Measurements from ENCODE around the gene NOS3. TPM values are rescaled to one million over a fixed set of nuclear protein-coding genes. Genes with fewer than 3 reads are reported as not detected.

The NOS3 gene
- total and polyA plus RNA-seq, 2 of the 13 experiments (the other 11 are each of a cell fraction or from before 2014, with no cell fraction given) = 3.7 to 7.5 TPM

DNA sequence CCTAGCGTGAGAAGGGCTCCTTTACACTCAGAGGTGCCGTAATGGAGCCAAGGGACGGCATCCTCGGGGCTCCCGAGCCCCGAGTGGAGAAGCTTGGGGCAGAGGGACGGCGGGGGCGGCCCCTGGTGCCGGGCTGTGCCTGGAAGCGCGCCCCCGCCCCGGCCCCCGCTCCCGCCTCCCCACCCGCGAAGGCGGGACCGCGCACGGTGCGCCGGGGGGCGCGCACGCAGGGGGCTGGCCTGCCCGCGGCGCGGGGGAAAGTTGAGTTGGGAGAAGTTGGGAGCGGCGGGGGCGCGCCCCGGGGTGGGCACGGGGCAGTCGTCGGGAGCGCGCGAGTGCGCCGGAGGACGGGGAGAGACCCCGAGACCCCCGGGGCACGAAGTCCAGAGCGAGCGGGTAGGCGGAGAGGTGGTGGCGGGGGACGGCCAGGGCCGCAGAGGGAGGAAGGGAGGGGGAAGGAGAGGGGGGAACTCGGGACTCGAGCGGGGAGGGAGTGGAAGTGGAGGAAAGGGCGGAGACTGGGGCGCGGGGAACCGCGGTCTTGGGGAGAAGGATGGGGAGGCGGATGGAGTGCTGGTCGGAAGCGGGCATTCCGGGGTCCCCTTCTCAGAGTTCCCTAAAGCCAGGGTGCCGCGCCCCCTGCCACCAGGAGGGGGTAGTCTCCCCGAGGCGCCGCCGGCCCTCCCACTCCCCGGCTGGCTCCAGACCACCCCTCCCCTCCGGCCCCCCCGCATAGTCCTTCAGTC is 68.7 kb downstream of the NOS3 start, which contains the start of gene SLC4A2 (continued):
- TF ChIP-seq, protein P1, sequence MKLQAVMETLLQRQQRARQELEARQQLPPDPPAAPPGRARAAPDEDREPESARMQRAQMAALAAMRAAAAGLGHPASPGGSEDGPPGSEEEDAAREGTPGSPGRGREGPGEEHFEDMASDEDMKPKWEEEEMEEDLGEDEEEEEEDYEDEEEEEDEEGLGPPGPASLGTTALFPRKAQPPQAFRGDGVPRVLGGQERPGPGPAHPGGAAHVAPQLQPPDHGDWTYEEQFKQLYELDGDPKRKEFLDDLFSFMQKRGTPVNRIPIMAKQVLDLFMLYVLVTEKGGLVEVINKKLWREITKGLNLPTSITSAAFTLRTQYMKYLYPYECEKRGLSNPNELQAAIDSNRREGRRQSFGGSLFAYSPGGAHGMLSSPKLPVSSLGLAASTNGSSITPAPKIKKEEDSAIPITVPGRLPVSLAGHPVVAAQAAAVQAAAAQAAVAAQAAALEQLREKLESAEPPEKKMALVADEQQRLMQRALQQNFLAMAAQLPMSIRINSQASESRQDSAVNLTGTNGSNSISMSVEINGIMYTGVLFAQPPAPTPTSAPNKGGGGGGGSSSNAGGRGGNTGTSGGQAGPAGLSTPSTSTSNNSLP (IDR thresholded peaks at IDR 0.05; ENCODE audit: low read depth, low read length) = no peak
- no peak for TF ChIP-seq HINFP (CRISPR knock-in tag; IDR thresholded peaks at IDR 0.05; ENCODE audit: low read depth)
- no peak for TF ChIP-seq DMAP1 (CRISPR knock-in tag; IDR thresholded peaks at IDR 0.05)
- no peak for TF ChIP-seq IKZF1 (IDR thresholded peaks at IDR 0.05)
- TF ChIP-seq, protein P2, sequence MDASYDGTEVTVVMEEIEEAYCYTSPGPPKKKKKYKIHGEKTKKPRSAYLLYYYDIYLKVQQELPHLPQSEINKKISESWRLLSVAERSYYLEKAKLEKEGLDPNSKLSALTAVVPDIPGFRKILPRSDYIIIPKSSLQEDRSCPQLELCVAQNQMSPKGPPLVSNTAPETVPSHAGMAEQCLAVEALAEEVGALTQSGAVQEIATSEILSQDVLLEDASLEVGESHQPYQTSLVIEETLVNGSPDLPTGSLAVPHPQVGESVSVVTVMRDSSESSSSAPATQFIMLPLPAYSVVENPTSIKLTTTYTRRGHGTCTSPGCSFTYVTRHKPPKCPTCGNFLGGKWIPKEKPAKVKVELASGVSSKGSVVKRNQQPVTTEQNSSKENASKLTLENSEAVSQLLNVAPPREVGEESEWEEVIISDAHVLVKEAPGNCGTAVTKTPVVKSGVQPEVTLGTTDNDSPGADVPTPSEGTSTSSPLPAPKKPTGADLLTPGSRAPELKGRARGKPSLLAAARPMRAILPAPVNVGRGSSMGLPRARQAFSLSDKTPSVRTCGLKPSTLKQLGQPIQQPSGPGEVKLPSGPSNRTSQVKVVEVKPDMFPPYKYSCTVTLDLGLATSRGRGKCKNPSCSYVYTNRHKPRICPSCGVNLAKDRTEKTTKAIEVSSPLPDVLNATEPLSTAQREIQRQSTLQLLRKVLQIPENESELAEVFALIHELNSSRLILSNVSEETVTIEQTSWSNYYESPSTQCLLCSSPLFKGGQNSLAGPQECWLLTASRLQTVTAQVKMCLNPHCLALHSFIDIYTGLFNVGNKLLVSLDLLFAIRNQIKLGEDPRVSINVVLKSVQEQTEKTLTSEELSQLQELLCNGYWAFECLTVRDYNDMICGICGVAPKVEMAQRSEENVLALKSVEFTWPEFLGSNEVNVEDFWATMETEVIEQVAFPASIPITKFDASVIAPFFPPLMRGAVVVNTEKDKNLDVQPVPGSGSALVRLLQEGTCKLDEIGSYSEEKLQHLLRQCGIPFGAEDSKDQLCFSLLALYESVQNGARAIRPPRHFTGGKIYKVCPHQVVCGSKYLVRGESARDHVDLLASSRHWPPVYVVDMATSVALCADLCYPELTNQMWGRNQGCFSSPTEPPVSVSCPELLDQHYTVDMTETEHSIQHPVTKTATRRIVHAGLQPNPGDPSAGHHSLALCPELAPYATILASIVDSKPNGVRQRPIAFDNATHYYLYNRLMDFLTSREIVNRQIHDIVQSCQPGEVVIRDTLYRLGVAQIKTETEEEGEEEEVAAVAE (CRISPR knock-in tag; IDR thresholded peaks at IDR 0.05; ENCODE audit: borderline replicate concordance) = no peak
- TF ChIP-seq, protein P3, sequence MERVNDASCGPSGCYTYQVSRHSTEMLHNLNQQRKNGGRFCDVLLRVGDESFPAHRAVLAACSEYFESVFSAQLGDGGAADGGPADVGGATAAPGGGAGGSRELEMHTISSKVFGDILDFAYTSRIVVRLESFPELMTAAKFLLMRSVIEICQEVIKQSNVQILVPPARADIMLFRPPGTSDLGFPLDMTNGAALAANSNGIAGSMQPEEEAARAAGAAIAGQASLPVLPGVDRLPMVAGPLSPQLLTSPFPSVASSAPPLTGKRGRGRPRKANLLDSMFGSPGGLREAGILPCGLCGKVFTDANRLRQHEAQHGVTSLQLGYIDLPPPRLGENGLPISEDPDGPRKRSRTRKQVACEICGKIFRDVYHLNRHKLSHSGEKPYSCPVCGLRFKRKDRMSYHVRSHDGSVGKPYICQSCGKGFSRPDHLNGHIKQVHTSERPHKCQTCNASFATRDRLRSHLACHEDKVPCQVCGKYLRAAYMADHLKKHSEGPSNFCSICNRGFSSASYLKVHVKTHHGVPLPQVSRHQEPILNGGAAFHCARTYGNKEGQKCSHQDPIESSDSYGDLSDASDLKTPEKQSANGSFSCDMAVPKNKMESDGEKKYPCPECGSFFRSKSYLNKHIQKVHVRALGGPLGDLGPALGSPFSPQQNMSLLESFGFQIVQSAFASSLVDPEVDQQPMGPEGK (CRISPR knock-in tag; IDR thresholded peaks at IDR 0.05) = peak; percentile 81
- peak; percentile 45; the same call in 1 of the 2 replicates for TF ChIP-seq AKAP8 (CRISPR knock-in tag; IDR thresholded peaks at IDR 0.05)
- TF ChIP-seq, protein P4, sequence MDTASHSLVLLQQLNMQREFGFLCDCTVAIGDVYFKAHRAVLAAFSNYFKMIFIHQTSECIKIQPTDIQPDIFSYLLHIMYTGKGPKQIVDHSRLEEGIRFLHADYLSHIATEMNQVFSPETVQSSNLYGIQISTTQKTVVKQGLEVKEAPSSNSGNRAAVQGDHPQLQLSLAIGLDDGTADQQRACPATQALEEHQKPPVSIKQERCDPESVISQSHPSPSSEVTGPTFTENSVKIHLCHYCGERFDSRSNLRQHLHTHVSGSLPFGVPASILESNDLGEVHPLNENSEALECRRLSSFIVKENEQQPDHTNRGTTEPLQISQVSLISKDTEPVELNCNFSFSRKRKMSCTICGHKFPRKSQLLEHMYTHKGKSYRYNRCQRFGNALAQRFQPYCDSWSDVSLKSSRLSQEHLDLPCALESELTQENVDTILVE (CRISPR knock-in tag; IDR thresholded peaks at IDR 0.05) = no peak
- TF ChIP-seq ZNF816 (CRISPR knock-in tag; IDR thresholded peaks at IDR 0.05; ENCODE audit: borderline replicate concordance) = no peak
- TF ChIP-seq SALL2 (CRISPR knock-in tag; IDR thresholded peaks at IDR 0.05) = no peak
- TF ChIP-seq ZNF710 (CRISPR knock-in tag; IDR thresholded peaks at IDR 0.05; ENCODE audit: borderline replicate concordance) = no peak
- no peak for TF ChIP-seq ZMYM2 (CRISPR knock-in tag; IDR thresholded peaks at IDR 0.05)
- no peak for TF ChIP-seq ZNF550 (CRISPR knock-in tag; IDR thresholded peaks at IDR 0.05; ENCODE audit: borderline replicate concordance)
- no peak for TF ChIP-seq SMARCC2 (IDR thresholded peaks at IDR 0.05)
- TF ChIP-seq ZNF546 (CRISPR knock-in tag; conservative IDR thresholded peaks at IDR 0.05) = no peak
- no peak for TF ChIP-seq ISX (CRISPR knock-in tag; conservative IDR thresholded peaks at IDR 0.05)
